Spleen (tissue), 11 donors: ENCODE results near the gene STK24. TPM values are rescaled to one million over a fixed set of nuclear protein-coding genes. Genes with fewer than 3 reads are reported as not detected.

Source experiments
- DNase-seq: peaks from one replicate; pipeline ENCODE4 v3.0.0-alpha.2; 2020
- H3K27ac ChIP-seq, 8 donors: fragments of 200-600 bp; sonication (generic) in 7 of 8; 1 replicate in 4 of 8; 2 replicates in 4 of 8; pipeline versions ENCODE4 v1.5.0 to v1.8.0; 2016 to 2021; ENCODE audit warnings: inconsistent platforms in 4 of 8, mild to moderate bottlenecking in 4 of 8, moderate library complexity in 1 of 8
- H3K27me3 ChIP-seq, 7 donors: fragments of 200-600 bp; sonication (generic) in 6 of 7; replicated peaks in 1 of 7; 1 replicate in 4 of 7; 2 replicates in 3 of 7; pipeline versions ENCODE4 v1.5.0 to v1.8.0; 2016 to 2021; ENCODE audit warnings: inconsistent platforms in 3 of 7, mild to moderate bottlenecking in 1 of 7
- H3K36me3 ChIP-seq, 6 donors: fragments of 200-600 bp; sonication (generic) in 5 of 6; 1 replicate in 4 of 6; 2 replicates in 2 of 6; pipeline versions ENCODE4 v1.5.0 to v1.8.0; 2016 to 2021; ENCODE audit warnings: inconsistent platforms in 2 of 6
- H3K4me1 ChIP-seq, 6 donors: fragments of 200-600 bp; sonication (generic) in 5 of 6; 1 replicate in 3 of 6; 2 replicates in 3 of 6; pipeline versions ENCODE4 v1.5.0 to v1.8.0; 2016 to 2021; ENCODE audit warnings: inconsistent platforms in 3 of 6
- H3K4me3 ChIP-seq, 8 donors: fragments of 200-600 bp; sonication (generic) in 7 of 8; 1 replicate in 4 of 8; 2 replicates in 4 of 8; pipeline versions ENCODE4 v1.5.0 to v1.8.0; 2016 to 2021; ENCODE audit warnings: inconsistent platforms in 4 of 8, mild to moderate bottlenecking in 4 of 8, moderate library complexity in 2 of 8
- H3K9me3 ChIP-seq, 8 donors: fragments of 200-600 bp; sonication (generic) in 7 of 8; 1 replicate in 4 of 8; 2 replicates in 4 of 8; pipeline versions ENCODE4 v1.5.0 to v1.8.0; 2016 to 2021; ENCODE audit warnings: inconsistent platforms in 4 of 8
- POLR2A ChIP-seq, 3 donors: fragments of 450-650 bp; IDR thresholded peaks; one replicate each; pipeline ENCODE4 v1.5.1; 2017; ENCODE audit warnings: antibody characterized with exemption in 3 of 3, mild to moderate bottlenecking in 1 of 3
- POLR2AphosphoS5 ChIP-seq, 3 donors: sonication (generic); formaldehyde crosslinking; IDR thresholded peaks; one replicate each; pipeline ENCODE4 v1.5.1; 2017; ENCODE audit warnings: antibody characterized with exemption in 3 of 3
- WGBS, 5 donors: extraction: QIAGEN DNeasy Blood & Tissue Kit in 3 of 5; methylation state at CpG; one replicate each; pipeline versions ENCODE4 v1.1.5 to v1.1.7; 2013 to 2018; 5-methylcytosine and 5-hydroxymethylcytosine counted together
- intact Hi-C: fragments of 100-400 bp; cut with DNase I; formaldehyde crosslinking; loops from one replicate; pipeline ENCODE4 v1.15.0; 2023; ENCODE audit warnings: low total_unique reads
- polyA plus RNA-seq, 3 donors: library from polyadenylated mRNA; stranded (reverse); fragments of 200-250 nt; gene quantifications; one replicate each; pipeline ENCODE4 v1.2.1, GENCODE V29; 2013
- total RNA-seq, 7 donors: library from RNA; depleted of rRNA in 3 of 7; stranded (reverse); fragments of >200 nt in 3 of 7; fragmentation: NEBNext Ultra II Directional in 4 of 7; extraction: Animal tissue kit (Norgen Biotek cat#: 25700) in 4 of 7; gene quantifications; one replicate each; pipeline versions ENCODE4 v1.1.0 to v1.2.1, GENCODE V29; 2016 to 2021
- TF ChIP-seq, protein P1 (sequence below), 11 experiments: fragments of 200-600 bp in 7 of 11; fragments of 450-650 bp in 4 of 11; sonication (generic) in 4 of 11; IDR thresholded peaks in 8 of 11; conservative IDR thresholded peaks in 3 of 11; 1 replicate in 7 of 11; 2 replicates in 4 of 11; pipeline versions ENCODE4 v1.4.0 to v1.8.0; 2016 to 2021; ENCODE audit warnings: antibody characterized with exemption in 11 of 11, inconsistent platforms in 4 of 11, mild to moderate bottlenecking in 1 of 11
- donor health status: healthy with polysubstance abuse.
- donor health status: DM: no; HTN: no; CAD: no; lungs with moderate emphysema.
- donor health status: DM: no; HTN: no; CAD: no.
- donor health status: Bipolar disorder and iron deficiency.
- donor health status: healthy.
- donor health status: DM: no; HTN: no; CAD: no.
- donor health status: DM: yes; HTN: yes; CAD: no.

The STK24 gene
- total and polyA plus RNA-seq, 10 donors = 36.5 to 132 (median 94.5) TPM

DNA sequence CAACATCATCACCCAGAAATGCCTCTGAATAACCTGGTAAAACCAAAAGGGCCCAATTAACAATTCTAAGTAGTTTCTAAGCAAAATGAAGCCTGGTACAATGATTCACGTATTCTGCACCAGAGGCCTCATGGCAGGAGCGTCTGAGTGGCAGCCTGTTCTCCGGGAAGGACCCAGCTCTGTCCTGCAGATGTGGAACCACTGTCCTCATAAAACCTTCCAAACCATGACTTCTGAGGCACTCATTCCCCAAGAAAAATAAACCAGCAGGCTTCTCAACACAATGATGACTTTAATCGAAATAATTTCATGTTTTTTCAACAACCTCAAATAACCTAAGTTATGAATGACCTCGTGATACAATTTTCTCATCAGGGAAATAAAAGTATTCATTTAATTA is 89.9 kb downstream of the STK24 start:
- no peak overlapping the region for H3K4me3 ChIP-seq
- no peak for DNase-seq
- no peaks in the 10 kb centered on the region for H3K9me3 ChIP-seq
- no peaks in the 10 kb centered on the region for H3K27me3 ChIP-seq
- intact Hi-C loops = no loop called here
- H3K36me3 ChIP-seq = peaks cover 0 to 6% (median 0%) of the 10 kb centered on the region in 6 donors
- no peak overlapping the region for H3K27ac ChIP-seq
- TF ChIP-seq POLR2AphosphoS5 (IDR thresholded peaks at IDR 0.05) (no peak), POLR2A (IDR thresholded peaks at IDR 0.05) (no peak)
- TF ChIP-seq, protein P1, sequence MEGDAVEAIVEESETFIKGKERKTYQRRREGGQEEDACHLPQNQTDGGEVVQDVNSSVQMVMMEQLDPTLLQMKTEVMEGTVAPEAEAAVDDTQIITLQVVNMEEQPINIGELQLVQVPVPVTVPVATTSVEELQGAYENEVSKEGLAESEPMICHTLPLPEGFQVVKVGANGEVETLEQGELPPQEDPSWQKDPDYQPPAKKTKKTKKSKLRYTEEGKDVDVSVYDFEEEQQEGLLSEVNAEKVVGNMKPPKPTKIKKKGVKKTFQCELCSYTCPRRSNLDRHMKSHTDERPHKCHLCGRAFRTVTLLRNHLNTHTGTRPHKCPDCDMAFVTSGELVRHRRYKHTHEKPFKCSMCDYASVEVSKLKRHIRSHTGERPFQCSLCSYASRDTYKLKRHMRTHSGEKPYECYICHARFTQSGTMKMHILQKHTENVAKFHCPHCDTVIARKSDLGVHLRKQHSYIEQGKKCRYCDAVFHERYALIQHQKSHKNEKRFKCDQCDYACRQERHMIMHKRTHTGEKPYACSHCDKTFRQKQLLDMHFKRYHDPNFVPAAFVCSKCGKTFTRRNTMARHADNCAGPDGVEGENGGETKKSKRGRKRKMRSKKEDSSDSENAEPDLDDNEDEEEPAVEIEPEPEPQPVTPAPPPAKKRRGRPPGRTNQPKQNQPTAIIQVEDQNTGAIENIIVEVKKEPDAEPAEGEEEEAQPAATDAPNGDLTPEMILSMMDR (IDR thresholded peaks at IDR 0.05 in 8 of 11, conservative IDR thresholded peaks at IDR 0.05 in 3 of 11) = no peak
- peaks cover 53 to 100% (median 96%) of the 10 kb centered on the region in 6 donors for H3K4me1 ChIP-seq
- 91 to 97% (median 93%) methylated on average over 5 of the region's 5 CpGs for WGBS, 5 donors

DNA sequence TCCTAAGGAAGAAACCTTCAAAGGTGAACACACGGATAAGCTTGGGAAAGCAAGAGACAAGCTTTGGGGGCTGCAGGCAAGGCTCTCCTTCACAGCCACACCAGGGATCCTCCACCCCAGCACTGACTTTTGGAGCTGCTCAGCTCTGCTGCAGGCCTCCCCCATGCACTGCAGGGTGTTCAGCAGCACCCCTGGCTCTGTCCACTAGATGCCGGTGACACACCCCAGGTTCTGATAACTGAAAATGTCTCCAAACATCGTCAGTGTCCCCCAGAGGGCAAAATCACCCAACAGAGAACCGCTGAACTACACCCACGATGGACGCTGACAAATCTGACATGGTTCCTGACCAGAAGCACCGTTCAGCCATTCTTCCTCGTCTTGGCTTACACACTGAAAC is 90.5 kb downstream of the STK24 start:
- no peaks in the 10 kb centered on the region for H3K27me3 ChIP-seq
- 78 to 94% (median 89%) methylated on average over 8 of the region's 8 CpGs for WGBS, 5 donors
- peaks cover 0 to 11% (median 0%) of the 10 kb centered on the region in 6 donors for H3K36me3 ChIP-seq
- no peaks in the 10 kb centered on the region for H3K9me3 ChIP-seq
- H3K4me3 ChIP-seq = no peak overlapping the region
- H3K4me1 ChIP-seq = peaks cover 53 to 100% (median 97%) of the 10 kb centered on the region in 6 donors
- no peak overlapping the region for H3K27ac ChIP-seq
- intact Hi-C loops = no loop called here
- no peak for DNase-seq
- TF ChIP-seq POLR2A (IDR thresholded peaks at IDR 0.05) = no peak
- TF ChIP-seq, protein P1 (IDR thresholded peaks at IDR 0.05 in 8 of 11, conservative IDR thresholded peaks at IDR 0.05 in 3 of 11) = no peak
- no peak for TF ChIP-seq POLR2AphosphoS5 (IDR thresholded peaks at IDR 0.05)

DNA sequence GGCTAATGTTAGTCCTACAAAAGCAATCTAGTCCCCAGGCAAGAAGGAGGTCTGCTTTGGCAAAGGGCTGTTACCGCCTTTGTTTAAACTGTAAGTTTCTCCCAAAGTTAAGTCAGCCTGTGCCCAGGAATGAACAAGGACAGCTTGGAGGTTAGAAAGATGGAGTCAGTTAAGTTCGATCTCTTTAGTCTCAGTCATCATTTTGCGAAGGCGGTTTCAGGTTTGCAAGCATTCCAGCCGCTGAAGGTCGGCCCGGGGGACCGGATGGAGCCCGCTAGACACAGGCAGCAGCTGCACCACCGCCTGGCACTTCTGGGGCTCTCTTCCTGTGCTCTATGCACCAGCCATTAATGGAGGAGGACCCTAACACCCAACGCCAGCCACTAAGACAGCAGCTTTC is 91.3 kb downstream of the STK24 start:
- H3K36me3 ChIP-seq = peaks cover 0 to 20% (median 0%) of the 10 kb centered on the region in 6 donors
- H3K9me3 ChIP-seq = no peaks in the 10 kb centered on the region
- no peak for DNase-seq
- H3K27ac ChIP-seq = peak overlapping the region in 7 of 8 donors; percentile 36 to 84 (median 79)
- H3K27me3 ChIP-seq = no peaks in the 10 kb centered on the region
- TF ChIP-seq POLR2AphosphoS5 (IDR thresholded peaks at IDR 0.05) = peak in 1 of 3 donors; percentile 43
- TF ChIP-seq, protein P1 (IDR thresholded peaks at IDR 0.05 in 8 of 11, conservative IDR thresholded peaks at IDR 0.05 in 3 of 11) = no peak
- 72 to 91% (median 88%) methylated on average over 11 of the region's 11 CpGs for WGBS, 5 donors
- H3K4me1 ChIP-seq = peaks cover 56 to 100% (median 96%) of the 10 kb centered on the region in 6 donors
- H3K4me3 ChIP-seq = peak overlapping the region in 1 of 8 donors; percentile 21
- intact Hi-C loops = no loop called here

DNA sequence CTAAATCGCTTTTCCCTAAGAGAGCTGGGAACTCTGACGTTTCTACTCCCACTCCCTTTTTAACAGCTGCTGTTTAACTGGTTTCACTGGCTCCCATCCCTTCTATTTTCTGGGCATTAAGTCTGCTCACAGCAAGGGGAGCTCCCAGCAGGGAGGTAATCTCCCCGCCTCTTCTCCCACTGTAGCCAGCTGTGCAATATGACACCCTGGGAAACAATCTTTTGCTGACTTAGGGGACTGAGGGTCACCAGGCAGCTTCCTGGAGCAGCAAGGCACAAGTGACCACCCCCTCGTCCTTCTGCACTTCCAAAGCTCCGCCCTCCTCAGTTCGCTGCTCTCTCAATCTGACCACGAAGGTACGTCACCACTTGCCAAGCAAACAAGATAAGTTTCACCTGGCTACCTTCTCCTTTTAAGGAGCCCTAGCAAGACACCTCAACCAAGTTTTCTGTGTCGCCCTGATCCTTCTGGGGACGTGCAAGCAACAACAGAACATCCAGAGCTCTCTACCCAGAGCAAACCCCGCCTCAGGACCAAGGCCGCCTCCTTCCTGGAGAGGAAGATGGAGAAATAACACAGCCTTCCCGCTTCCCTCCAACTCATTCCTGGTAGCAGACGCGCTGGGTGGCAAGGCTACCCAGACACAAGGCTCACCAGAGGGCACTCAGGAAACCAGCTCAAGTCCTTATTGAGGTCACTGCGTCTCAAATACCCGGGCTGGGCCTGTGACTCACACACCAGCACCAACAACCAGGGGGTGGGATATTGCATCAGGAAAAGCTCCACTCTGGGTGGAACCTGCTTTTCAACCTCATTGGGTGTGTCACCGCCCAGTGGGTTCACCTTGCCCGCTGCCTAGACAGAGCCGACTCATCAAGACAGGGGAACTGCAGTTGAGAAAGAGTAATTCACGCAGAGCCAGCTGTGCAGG is 92.4 kb downstream of the STK24 start:
- H3K27ac ChIP-seq = peak overlapping the region; percentile 36 to 84 (median 78)
- TF ChIP-seq POLR2AphosphoS5 (IDR thresholded peaks at IDR 0.05) (peak; percentile 36 to 69 (median 66)), POLR2A (IDR thresholded peaks at IDR 0.05) (no peak)
- TF ChIP-seq, protein P1 (IDR thresholded peaks at IDR 0.05 in 8 of 11, conservative IDR thresholded peaks at IDR 0.05 in 3 of 11) = no peak
- peaks cover 52 to 100% (median 94%) of the 10 kb centered on the region in 6 donors for H3K4me1 ChIP-seq
- peak; percentile 84 for DNase-seq
- 42 to 58% (median 52%) methylated on average over 15 to 21 of the region's 21 CpGs for WGBS, 5 donors
- no peaks in the 10 kb centered on the region for H3K27me3 ChIP-seq
- no peaks in the 10 kb centered on the region for H3K9me3 ChIP-seq
- H3K4me3 ChIP-seq = peak overlapping the region in 1 of 8 donors; percentile 21
- peaks cover 0 to 20% (median 0%) of the 10 kb centered on the region in 6 donors for H3K36me3 ChIP-seq
- intact Hi-C loops = no loop called here
